Measurements from ENCODE around the gene CILP.

CILP gene

GRCh38 chr15:65146438-65146837, 64.8 kb downstream of the CILP start:
- no peak for DNase-seq
